ENCODE results near the gene MEPCE.

MEPCE gene

DNA sequence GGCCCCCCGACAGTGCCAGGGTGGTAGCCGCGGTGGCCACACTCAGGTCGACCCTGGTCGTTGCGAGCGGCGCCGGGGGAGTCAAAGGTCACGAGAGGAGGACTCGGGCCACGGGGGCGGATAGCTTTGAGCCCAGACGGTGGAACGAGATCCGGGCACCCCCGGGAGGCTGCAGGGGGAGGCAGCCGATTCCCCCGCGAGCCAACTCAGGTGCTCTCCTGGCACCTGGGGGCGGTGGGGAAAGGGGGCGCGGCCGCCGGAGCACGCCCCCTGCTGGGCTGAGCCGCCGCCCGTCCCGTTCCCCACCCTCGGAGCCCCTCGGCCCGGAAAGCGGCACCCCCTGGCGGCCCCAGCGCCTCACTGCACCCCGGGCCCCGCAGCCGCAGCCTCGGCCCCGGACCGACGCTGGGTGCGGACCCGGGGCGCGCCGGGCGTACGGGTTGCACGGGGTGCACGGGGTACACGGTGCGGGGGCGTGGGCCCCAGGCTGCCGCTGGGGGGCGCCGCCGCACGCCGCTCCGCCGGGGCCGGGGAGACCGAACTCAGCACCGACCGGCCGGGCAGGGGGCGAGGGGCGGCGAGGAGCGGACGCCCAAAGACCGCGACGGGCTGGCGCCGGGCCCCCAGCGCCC lies 53.6 kb downstream of the MEPCE start (continued):
- peak; percentile 49 for TF ChIP-seq SP2 (tag by site-specific recombination; IDR thresholded peaks at IDR 0.05)
- peak; percentile 95 for TF ChIP-seq PATZ1 (tag by site-specific recombination; IDR thresholded peaks at IDR 0.05)
- no peak for TF ChIP-seq ZNF292 (tag by site-specific recombination; IDR thresholded peaks at IDR 0.05; ENCODE audit: borderline replicate concordance, low read depth)
- no peak for TF ChIP-seq ZNF37A (tag by site-specific recombination; IDR thresholded peaks at IDR 0.05)
- TF ChIP-seq ZNF274 (IDR thresholded peaks at IDR 0.05; ENCODE audit: low read length): no peak
- no peak for TF ChIP-seq ZNF274 (tag by site-specific recombination; IDR thresholded peaks at IDR 0.05; ENCODE audit: borderline replicate concordance)
- TF ChIP-seq, protein P1, sequence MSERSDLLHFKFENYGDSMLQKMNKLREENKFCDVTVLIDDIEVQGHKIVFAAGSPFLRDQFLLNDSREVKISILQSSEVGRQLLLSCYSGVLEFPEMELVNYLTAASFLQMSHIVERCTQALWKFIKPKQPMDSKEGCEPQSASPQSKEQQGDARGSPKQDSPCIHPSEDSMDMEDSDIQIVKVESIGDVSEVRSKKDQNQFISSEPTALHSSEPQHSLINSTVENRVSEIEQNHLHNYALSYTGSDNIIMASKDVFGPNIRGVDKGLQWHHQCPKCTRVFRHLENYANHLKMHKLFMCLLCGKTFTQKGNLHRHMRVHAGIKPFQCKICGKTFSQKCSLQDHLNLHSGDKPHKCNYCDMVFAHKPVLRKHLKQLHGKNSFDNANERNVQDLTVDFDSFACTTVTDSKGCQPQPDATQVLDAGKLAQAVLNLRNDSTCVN (tag by site-specific recombination; optimal IDR thresholded peaks at IDR 0.05): peak; percentile 46
- no peak for TF ChIP-seq ZNF426 (tag by site-specific recombination; IDR thresholded peaks at IDR 0.05)
- TF ChIP-seq, protein P2, sequence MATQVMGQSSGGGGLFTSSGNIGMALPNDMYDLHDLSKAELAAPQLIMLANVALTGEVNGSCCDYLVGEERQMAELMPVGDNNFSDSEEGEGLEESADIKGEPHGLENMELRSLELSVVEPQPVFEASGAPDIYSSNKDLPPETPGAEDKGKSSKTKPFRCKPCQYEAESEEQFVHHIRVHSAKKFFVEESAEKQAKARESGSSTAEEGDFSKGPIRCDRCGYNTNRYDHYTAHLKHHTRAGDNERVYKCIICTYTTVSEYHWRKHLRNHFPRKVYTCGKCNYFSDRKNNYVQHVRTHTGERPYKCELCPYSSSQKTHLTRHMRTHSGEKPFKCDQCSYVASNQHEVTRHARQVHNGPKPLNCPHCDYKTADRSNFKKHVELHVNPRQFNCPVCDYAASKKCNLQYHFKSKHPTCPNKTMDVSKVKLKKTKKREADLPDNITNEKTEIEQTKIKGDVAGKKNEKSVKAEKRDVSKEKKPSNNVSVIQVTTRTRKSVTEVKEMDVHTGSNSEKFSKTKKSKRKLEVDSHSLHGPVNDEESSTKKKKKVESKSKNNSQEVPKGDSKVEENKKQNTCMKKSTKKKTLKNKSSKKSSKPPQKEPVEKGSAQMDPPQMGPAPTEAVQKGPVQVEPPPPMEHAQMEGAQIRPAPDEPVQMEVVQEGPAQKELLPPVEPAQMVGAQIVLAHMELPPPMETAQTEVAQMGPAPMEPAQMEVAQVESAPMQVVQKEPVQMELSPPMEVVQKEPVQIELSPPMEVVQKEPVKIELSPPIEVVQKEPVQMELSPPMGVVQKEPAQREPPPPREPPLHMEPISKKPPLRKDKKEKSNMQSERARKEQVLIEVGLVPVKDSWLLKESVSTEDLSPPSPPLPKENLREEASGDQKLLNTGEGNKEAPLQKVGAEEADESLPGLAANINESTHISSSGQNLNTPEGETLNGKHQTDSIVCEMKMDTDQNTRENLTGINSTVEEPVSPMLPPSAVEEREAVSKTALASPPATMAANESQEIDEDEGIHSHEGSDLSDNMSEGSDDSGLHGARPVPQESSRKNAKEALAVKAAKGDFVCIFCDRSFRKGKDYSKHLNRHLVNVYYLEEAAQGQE (tag by site-specific recombination; IDR thresholded peaks at IDR 0.05): no peak
- TF ChIP-seq ZNF416 (tag by site-specific recombination; IDR thresholded peaks at IDR 0.05): no peak
- TF ChIP-seq SP7 (tag by site-specific recombination; IDR thresholded peaks at IDR 0.05): peak; percentile 58
- 0 out of 2 replicates have a peak, but pooled peaks have one; percentile 36 for TF ChIP-seq ZNF324 (tag by site-specific recombination; IDR thresholded peaks at IDR 0.05)
- TF ChIP-seq ZNF404 (tag by site-specific recombination; IDR thresholded peaks at IDR 0.05): no peak
- peak; percentile 65; the same call in 1 of the 2 replicates for TF ChIP-seq BCL11A (tag by site-specific recombination; IDR thresholded peaks at IDR 0.05; ENCODE audit: low read depth)
- peak; percentile 11; the same call in 1 of the 2 replicates for TF ChIP-seq ZNF341 (tag by site-specific recombination; IDR thresholded peaks at IDR 0.05; ENCODE audit: low read depth)
- TF ChIP-seq PBX3 (CRISPR knock-in tag; IDR thresholded peaks at IDR 0.05): no peak
- peak; percentile 66; the same call in 1 of the 2 replicates for TF ChIP-seq ZNF777 (tag by site-specific recombination; IDR thresholded peaks at IDR 0.05; ENCODE audit: borderline replicate concordance)
- TF ChIP-seq, protein P3, sequence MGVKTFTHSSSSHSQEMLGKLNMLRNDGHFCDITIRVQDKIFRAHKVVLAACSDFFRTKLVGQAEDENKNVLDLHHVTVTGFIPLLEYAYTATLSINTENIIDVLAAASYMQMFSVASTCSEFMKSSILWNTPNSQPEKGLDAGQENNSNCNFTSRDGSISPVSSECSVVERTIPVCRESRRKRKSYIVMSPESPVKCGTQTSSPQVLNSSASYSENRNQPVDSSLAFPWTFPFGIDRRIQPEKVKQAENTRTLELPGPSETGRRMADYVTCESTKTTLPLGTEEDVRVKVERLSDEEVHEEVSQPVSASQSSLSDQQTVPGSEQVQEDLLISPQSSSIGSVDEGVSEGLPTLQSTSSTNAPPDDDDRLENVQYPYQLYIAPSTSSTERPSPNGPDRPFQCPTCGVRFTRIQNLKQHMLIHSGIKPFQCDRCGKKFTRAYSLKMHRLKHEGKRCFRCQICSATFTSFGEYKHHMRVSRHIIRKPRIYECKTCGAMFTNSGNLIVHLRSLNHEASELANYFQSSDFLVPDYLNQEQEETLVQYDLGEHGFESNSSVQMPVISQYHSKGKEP (tag by site-specific recombination; IDR thresholded peaks at IDR 0.05): peak; percentile 75
- TF ChIP-seq, protein P4, sequence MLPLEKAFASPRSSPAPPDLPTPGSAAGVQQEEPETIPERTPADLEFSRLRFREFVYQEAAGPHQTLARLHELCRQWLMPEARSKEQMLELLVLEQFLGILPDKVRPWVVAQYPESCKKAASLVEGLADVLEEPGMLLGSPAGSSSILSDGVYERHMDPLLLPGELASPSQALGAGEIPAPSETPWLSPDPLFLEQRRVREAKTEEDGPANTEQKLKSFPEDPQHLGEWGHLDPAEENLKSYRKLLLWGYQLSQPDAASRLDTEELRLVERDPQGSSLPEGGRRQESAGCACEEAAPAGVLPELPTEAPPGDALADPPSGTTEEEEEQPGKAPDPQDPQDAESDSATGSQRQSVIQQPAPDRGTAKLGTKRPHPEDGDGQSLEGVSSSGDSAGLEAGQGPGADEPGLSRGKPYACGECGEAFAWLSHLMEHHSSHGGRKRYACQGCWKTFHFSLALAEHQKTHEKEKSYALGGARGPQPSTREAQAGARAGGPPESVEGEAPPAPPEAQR (tag by site-specific recombination; IDR thresholded peaks at IDR 0.05): no peak
- peak; percentile 88 for TF ChIP-seq KLF10 (tag by site-specific recombination; IDR thresholded peaks at IDR 0.05)
- no peak for TF ChIP-seq ZNF223 (tag by site-specific recombination; IDR thresholded peaks at IDR 0.05)
- 0 out of 2 replicates have a peak, but pooled peaks have one; percentile 32 for TF ChIP-seq ZNF692 (tag by site-specific recombination; IDR thresholded peaks at IDR 0.05)

All from HEK293 (cell line).